GM18861 (cell line): ENCODE data around the gene CAPN7.

Experiments used
- ATAC-seq: cut with Tn5 transposase; IDR thresholded peaks from one replicate; pipeline ENCODE4 v1.9.1; 2021; ENCODE audit not compliant: unreplicated experiment

The CAPN7 gene

DNA sequence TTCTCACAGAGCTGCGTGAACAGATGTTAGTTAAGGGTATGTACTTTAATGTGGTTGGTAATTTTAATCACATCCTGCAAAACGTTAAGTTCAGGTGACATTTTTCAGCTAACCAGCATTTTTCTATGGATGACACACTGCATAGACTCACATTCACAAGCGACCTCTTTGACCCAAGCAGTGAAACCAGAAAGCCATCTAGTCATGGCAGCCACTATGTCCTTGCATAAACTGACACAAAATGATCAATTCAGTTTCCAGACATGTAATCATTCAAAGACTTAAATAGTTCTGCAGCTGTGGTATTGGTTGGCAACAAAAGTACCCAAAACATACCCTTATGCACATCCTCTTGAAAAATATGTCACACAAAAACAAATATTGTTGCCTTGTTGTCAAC lies 7.4 kb upstream of the CAPN7 start:
- no peak for ATAC-seq

DNA sequence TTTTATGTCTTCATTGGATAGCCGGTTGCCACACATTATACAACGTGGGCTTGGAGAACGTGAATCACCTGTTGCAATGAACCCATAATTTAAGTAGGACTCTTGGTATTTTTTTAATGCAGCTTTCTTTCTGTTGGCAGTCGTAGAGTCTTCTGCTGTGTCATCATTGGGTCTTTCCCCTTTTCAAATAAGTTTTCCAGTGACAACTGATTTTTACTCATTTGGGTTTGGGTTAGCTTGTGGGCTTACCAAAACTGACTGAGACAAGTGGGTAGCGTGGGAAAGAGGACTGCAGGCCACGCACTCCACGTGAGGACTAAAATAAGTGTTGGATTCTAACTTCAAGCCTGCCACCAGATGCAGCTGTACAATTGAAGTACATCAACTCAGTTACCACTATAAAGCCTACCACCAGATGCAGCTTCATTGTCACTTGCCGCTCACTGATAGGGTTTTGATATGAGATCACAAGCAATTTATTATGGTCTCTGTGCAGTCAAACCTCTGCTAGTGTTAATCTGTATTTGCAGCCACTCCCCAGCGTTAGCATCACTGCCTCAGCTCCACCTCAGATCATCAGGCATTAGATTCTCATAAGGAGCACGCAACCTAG lies 6.4 kb upstream of the CAPN7 start:
- ATAC-seq: no peak

DNA sequence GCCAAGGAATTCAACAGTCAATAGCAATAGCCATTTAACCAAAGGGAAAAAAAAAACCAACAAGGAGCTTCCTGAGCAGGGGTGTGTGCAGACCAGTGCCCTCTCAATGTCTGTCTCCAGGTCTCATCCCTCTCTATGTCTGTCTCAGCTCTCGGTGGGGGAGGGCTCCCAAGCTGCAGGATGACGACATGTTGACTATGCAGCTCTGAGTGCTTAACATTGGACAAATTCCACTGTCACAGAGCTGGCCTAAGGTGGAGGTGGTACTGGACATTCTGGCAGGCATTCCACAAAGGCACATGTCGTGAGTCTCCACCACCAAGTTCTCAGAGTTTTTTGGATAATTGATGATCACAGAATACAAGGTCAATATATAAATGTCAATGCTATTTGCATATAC lies 2.0 kb upstream of the CAPN7 start:
- no peak for ATAC-seq

DNA sequence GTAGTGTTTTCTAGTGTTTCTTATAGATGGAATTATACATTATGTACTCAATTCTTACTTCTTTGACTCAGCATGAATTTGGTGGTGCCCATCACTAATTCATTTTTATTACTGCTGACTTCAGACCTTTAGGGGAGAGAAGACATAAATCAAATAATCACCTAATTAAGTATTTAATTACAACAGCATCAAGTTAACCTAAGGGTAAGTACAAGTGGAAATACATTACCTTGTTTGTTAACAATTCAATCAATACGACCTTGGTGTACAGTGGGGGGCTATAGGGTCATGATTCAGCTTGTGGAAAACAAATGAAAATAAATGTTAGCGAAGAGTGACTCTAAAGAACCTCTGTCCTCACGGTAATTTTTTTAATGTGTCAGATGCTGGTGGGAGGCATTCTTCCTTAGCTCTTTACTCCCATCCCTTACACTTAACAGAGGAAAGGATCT lies 538 bp upstream of the CAPN7 start:
- no peak for ATAC-seq

DNA sequence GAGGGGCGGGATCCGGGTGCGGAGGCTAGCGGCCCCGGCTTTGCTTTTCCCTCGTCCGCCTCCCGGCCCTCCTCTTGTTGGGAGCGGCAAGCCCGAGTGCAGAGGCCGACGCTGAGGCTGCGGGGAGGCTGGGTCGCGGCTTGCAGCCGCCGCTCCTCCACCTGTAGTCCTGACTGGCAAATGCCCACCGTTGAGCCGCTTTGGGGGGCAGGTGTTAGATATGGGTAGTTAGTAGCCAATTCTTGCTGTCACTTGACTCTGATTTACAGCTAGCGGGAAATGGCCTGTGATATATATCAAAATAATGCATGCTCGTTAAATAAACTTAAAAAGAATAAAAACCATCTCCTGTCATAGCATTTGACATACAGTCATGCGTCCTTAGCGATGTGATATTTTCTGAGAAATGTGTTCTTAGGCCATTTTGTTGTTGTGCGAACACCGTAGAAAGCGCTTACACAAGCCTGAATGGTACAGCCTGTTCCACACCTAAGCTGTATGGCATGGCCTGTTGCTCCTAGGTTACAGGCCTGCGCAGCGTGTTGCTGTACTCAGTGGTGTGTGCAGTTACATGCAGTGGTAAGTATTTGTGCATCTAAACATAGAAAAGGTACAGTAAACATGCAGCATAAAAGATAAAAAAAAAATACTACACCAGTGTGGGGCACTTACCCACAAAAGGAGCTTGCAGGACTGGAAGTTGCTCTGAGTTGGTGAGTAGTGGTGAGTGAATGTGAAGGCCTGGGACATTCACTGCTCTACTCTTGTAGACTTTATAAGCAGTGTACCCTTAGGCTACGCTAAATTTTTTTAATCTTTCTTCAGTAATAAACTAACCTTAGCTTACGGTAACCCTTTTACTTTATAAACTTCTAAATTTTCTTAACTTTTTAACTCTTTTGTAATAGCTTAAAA lies 873 bp downstream of the CAPN7 start:
- ATAC-seq: peak; percentile 32

DNA sequence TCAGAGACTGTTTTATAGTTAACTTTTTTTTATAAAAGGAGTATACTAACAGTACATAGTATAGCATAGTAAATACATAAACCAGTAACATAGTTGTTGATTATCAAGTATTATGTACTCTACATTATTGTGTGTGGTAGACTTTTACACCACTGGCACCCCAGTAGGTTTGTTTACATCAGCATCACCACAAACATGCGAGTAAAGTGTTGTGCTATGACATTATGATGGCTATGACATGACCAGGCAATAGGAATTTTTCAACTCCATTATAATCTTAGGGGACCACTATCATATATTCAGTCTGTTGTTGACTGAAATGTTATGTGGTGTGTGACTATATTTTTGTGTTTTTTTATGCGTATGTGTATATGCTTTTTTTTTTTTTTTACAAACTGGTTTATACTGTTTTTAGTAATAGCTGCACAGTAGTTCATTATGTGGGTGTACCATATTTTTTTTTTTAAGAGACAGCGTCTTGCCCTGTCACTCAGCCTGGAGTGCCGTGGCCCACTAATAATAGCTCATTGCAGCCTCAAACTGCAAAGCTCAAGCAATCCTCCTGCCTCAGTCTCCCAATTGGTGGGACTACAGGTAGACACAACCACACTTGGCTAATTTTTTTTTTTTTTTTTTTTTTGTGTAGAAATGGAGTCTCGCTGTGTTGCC lies 1.9 kb downstream of the CAPN7 start:
- no peak for ATAC-seq

DNA sequence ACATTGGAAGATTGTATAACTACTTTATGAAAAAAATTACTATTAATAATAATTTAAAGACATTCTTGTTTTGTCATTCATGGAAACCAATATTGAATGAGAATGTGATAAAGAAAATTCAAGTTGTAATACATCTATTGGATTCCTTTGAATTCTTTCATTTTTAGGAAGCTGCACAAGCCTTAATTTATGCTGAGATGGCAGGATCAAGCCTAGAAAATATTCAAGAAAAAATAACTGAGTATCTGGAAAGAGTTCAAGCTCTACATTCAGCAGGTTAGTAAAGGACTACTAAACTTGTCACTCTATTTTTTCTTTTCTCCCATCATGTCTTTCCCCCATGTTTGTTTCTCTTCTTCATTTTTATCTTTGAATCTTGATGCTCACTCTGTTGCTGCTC lies 5.9 kb downstream of the CAPN7 start:
- no peak for ATAC-seq

DNA sequence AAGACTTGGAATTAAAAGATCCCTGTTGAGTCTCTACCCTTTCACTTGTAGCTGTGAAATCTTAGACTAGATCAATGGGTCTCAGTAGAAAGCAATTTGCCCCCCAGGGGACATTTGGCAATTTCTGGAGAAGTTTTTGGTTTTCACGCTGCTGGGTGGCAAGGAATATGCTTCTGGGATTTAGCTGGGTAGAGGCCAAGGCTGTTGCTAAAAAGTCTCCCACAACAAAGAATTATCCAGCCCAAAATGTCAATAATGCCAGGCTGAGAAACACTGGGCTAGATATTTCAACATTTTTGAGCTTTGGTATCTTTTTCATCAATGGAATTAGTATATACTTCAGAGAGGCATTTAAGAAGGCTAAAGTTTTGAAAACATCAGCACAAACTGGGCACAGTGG lies 8.7 kb downstream of the CAPN7 start:
- ATAC-seq: no peak

DNA sequence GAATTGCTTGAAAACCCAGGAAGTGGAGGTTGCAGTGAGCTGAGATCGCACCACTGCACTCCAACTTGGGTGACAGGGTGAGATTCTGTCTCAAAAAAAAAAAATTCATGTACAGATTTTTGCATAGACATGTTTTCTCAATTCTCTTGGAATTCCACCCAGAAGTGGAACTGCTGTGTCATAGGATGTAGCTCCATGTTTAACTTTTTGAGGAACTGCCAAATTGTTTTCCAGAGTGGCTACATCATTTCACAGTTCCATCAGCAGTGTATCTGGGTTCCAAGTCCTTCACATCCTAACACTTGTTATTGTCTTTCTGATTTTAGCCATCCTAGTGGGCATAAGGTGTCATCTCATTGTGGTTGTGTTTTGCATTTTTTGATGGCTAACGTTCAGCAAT lies 9.9 kb downstream of the CAPN7 start:
- ATAC-seq: no peak

DNA sequence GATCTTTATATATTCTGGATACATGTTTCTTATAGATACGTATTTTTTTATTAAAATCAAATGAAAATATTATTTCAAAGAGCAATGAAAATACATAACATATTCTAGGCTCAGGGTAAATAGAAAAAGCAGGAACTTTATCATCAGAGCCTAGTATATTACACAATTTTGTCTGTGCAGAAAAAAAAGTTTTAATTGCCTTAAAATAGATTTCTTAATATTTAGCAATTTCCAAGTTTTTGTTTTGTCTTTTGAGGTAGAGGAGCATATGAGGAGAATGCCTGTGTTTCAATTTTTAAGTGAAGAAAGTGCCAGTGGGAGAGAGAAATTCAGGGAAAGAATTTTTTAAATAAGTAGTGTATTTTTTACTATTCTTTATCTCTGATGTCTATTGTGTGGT lies 10.5 kb downstream of the CAPN7 start:
- ATAC-seq: no peak

DNA sequence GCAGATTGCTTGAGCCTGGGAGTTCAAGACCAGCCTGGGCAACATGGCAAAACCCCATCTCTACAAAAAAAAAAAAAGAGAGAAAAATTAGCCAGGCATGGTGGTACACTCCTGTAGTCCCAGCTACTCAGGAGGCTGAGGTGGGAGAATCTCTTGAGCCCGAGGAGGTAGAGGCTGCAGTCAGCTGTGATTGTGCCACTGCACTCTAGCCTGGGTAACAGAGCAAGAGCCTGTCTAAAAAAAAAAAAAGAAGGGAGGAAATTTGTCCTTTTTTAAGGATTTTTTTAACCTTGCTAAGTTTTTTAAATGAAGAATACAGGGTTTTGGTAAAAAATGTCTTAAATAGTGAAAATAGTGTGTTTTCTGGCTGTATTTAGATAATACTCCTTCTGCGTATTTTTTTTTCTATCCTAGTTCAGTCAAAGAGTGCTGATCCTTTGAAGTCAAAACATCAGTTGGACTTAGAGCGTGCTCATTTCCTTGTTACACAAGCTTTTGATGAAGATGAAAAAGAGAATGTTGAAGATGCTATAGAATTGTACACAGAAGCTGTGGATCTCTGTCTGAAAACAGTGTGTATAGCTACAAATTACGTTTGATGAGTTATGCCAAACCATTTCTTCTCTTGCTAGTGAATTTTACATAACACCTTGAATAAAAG lies 11.1 kb downstream of the CAPN7 start:
- ATAC-seq: no peak

DNA sequence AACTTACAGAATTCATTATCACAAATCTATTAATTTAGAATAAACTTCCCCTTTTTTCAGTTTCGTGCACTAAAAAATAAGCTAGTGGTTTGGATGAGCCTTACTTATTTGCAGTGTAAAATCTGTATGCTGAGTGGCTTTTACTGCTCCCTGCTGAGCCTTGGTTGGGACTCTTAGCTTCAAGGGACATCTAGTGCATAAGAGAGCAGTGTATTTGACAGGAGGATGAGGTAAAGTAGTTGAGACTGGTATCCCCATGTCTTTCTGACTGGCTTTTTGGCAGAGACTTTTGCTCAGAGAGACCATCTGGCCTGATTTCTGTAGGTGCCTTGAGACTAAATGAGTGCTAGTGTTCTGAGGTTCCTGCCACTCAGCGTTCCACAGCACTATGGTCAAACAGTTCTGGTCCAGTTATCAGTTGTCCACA lies 11.8 kb downstream of the CAPN7 start:
- no peak for ATAC-seq

DNA sequence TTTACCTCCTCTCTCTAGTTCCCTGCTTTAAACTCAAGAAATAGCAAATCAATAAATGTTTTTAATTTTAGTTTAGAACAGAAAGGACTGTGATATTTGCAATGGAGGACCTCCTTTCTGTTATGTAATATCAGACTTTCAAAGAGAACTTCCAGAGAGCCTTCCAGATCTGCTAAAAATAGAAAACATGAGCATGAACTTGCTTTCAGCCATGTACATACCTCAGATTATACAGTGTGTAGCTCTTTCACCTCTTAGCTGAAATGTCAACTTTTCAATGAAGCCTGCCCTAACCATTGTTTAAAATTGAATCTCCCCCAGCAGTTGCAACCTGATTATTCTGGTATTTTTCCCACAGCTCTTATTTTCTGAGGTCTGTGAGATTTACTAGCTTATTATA lies 12.6 kb downstream of the CAPN7 start:
- ATAC-seq: no peak

DNA sequence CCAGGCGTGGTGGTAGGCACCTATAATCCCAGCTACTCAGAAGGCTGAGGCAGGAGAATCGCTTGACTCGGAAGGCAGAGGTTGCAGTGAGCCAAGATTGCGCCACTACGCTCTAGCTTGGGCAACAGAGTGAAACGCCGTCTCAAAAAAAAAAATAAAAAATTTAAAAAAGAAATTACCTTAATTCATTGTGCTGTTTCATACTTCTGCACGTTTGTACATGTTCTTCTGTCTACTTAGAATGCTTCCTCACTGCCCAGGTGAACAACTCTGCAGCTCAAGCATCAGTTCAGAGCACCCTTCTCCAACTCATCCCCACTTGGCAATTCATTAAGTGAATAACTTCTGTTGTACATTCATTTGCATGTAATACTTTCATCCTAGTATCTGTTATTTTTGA lies 14.0 kb downstream of the CAPN7 start:
- no peak for ATAC-seq

DNA sequence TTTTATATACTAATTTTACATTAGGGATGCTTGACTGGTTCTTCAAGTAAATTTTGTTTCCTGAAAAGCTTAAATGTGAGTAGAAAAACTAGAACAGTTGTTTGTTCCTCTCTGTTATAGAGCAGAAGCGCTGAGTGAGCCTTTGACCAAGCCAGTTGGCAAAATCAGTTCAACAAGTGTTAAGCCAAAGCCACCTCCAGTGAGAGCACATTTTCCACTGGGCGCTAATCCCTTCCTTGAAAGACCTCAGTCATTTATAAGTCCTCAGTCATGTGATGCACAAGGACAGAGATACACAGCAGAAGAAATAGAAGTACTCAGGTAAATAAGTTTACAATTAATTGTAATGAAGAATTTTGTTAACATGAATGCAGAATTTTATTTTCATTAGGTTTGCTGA lies 14.6 kb downstream of the CAPN7 start:
- ATAC-seq: no peak

DNA sequence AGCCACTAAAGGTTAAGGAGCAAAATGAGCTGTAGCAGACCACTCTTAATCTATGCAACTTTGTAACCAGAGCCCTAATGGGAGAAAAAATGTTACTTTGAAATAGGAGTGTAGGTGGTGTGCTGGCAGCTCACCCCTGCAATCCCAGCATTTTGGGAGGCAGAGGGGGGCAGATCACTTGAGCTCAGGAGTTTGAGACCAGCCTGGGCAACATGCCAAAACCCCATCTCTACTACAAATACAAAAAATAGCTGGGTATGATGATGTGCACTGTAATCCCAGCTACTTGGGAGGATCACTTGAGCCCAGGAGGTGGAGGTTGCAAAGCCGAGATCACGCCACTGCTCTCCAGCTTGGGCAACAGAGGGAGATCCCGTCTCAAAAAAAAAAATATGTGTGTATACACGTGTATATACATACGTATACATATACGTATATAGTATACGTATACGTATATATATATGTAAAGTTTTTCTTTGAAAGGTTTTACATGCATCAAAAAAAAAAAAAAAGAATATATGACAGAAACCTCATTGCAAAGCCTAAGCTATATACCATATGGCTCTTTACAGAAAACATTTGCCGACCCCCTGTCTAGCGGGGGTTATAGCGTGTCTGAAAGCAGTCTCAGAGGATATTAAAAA lies 15.7 kb downstream of the CAPN7 start:
- ATAC-seq: no peak

DNA sequence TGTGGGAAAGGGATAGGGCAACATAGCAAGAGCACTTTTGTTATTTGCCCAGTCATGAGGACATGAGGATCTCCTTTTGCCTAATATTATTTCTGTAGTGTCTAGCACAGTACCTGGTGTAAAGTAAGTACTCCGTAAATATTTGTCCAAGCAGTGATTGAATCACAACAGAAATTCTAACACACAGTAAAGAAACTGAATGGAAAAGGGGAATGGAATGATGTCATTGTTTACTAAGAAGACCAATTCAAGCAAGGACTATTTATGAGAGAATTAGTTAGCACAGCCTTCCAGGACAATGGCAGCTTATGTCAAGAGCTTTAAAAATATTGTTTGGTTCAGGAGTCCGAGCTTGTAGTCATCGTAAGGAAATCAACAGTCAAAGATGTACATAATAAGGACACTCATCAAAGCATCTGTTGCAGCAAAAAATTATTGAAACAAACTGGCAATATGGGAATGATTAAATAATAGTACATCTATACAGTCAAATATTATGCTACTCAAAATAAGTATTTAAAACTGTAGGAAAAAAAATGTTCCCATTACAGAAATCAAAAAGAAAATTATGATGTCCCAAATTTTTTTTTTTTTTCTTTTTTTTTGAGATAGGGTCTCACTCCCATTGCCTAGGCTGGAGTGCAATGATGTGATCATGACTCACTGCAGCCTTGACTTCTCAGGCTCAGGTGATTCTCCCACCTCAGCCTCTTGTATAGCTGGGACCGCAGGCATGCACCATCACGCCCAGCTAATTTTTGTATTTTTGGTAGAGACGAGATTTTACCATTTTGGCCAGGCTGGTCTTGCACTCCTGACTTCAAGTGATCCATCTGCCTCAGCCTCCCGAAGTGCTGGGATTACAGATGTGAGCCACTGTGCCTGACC lies 17.9 kb downstream of the CAPN7 start:
- ATAC-seq: no peak

DNA sequence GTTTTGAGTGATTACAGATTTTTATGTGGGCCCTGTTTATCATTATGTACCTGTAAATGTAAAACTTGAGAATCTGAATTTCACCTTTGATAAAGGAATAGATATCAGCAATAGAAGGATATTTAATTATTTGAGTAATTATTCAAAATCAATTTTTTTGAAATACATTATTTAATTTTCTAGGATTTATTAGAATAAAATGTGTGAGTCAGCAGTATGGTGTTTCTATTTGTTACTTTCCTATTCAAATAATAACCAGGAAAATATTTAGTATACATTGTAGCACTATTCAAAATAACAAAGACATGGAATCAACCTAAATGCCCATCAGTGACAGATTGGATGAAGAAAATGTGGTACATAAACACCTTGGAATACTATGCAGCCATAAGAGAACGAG lies 22.1 kb downstream of the CAPN7 start:
- no peak for ATAC-seq

DNA sequence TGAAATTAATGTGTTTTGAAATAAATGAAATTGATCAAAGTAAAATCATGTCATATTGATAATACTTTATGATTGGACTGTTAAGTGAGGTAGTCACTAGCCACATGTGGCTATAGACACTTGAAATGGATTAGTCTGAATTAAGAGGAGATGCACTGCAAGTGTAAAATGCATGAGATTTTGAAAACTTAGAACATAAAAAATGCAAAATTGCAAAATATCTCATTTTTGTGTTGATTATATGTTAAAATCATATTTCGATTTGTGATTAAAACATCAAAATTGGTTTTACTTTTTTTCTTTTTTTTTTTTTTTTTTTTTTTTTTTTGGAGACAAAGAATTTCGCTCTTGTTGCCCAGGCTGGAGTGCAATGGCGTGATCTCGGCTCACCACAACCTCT lies 23.2 kb downstream of the CAPN7 start:
- no peak for ATAC-seq

DNA sequence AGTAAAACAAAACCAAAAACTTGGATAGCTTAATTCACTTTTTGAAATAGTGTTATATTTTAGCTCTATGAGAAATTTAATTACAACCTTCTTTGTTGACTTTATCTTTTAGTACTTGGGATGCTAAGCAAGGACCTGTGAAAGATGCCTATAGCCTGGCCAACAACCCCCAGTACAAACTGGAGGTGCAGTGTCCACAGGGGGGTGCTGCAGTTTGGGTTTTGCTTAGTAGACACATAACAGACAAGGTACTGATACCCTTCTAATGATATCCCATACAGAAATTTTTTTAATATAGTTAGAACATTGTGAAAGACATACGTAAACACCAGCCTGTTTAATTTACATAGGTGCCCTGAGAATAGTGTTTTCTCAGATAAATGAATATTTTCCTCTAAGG lies 35.3 kb downstream of the CAPN7 start:
- ATAC-seq: no peak
